Ishikawa (cell line): ENCODE data around the gene BLOC1S4.

ENCODE experiments used
- CEBPB ChIP-seq: IDR thresholded peaks from 2 replicates; pipeline ENCODE4 v1.6.1; 2012
- CREB1 ChIP-seq: IDR thresholded peaks from 2 replicates; pipeline ENCODE4 v1.6.1; 2012; ENCODE audit warnings: low read depth
- EGR1 ChIP-seq: IDR thresholded peaks from 2 replicates; pipeline ENCODE4 v1.6.1; 2012
- EP300 ChIP-seq: IDR thresholded peaks from 2 replicates; pipeline ENCODE4 v1.6.1; 2012; ENCODE audit warnings: borderline replicate concordance
- FOXM1 ChIP-seq: IDR thresholded peaks from 2 replicates; pipeline ENCODE4 v1.6.1; 2012; ENCODE audit warnings: low read depth, borderline replicate concordance
- MAX ChIP-seq: IDR thresholded peaks from 2 replicates; pipeline ENCODE4 v1.6.1; 2012
- NFIC ChIP-seq: IDR thresholded peaks from 2 replicates; pipeline ENCODE4 v1.6.1; 2012
- RAD21 ChIP-seq: IDR thresholded peaks from 2 replicates; pipeline ENCODE4 v1.6.1; 2012; ENCODE audit warnings: low read depth
- REST ChIP-seq: IDR thresholded peaks from 2 replicates; pipeline ENCODE4 v1.6.1; 2012; ENCODE audit warnings: low read depth, mild to moderate bottlenecking
- TAF1 ChIP-seq: IDR thresholded peaks from 2 replicates; pipeline ENCODE4 v1.6.1; 2012; ENCODE audit warnings: low read depth, mild to moderate bottlenecking
- TCF12 ChIP-seq: IDR thresholded peaks from 2 replicates; pipeline ENCODE4 v1.6.1; 2012; ENCODE audit warnings: low read depth
- TEAD4 ChIP-seq: IDR thresholded peaks from 2 replicates; pipeline ENCODE4 v1.6.1; 2012
- USF1 ChIP-seq: IDR thresholded peaks from 2 replicates; pipeline ENCODE4 v1.6.1; 2012
- YY1 ChIP-seq: IDR thresholded peaks from 2 replicates; pipeline ENCODE4 v1.6.1; 2012; ENCODE audit warnings: low read depth
- ZBTB7A ChIP-seq: IDR thresholded peaks from 2 replicates; pipeline ENCODE4 v1.6.1; 2012; ENCODE audit warnings: low read depth

The BLOC1S4 gene

DNA sequence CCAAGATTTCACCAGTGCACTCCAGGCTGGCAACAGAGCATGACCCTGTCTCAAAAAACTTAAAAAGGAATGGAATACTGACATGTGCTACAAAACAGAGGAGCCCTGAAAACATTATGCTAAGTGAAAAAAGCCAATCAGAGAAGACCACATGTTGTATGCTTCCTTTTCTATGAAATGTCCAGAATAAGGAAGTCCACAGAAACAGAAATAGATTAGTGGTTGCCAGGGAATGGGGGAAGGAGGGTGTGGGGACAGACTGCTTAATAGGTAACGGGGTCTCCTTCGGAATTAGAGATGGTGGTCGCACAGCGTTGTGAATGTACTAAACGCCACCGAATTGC, 36.5 kb downstream of the BLOC1S4 start:
- TF ChIP-seq ZBTB7A (no peak), YY1 (no peak), FOXM1 (no peak), REST (no peak), MAX (no peak), NFIC (no peak)

- no peak for TF ChIP-seq USF1
- TF ChIP-seq TEAD4: 0 out of 2 replicates have a peak, but pooled peaks have one; percentile 12
- no peak for TF ChIP-seq EGR1
These were observed 37.2 kb downstream of the BLOC1S4 start for GRCh38 chr4:6753103-6753560.

- no peak for TF ChIP-seq REST
- no peak for TF ChIP-seq FOXM1
- no peak for TF ChIP-seq RAD21
These were observed 37.9 kb downstream of the BLOC1S4 start for GRCh38 chr4:6753891-6754290.

DNA sequence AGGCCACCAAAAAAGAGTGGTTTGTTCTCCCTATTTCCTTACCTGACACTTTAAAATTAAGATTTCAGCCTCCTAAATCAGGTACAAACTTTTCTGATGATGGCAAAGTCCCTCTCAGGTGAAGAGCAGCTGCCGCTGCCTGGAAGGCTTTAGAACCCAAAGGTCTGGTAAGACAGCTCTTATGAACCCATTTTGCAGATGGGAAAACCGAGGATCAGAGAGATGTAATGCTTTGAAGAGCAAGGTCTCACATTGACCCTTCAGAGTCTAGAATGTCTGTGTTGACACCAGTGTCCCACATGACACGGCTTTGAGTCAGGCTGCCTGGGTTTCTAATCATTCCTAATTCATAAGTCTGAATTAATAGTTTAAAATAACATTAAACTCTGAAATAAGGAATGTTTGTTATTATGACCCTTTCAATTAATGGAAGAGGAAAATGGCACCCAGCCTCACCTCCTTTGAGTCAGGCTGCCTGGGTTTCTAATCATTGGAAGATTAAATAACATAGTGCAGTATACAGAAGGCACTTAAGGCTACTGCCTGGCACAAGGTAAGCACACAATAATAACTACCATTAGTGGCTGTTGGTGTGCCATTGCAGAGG, 38.6 kb downstream of the BLOC1S4 start:
- TF ChIP-seq YY1 (no peak), CEBPB (no peak), NFIC (no peak), RAD21 (no peak), TCF12 (no peak), ZBTB7A (no peak), CREB1 (no peak), TEAD4 (no peak), EGR1 (no peak), FOXM1 (no peak), TAF1 (no peak), MAX (no peak), REST (no peak), EP300 (no peak), USF1 (no peak)

GRCh38 chr4:6755088-6755753, 39.2 kb downstream of the BLOC1S4 start:
- TF ChIP-seq MAX (no peak), YY1 (no peak), EP300 (no peak), NFIC (no peak), EGR1 (no peak), ZBTB7A (no peak), USF1 (no peak), TAF1 (no peak), TCF12 (no peak), REST (no peak), TEAD4 (no peak)
